GM13976 (cell line): ENCODE data around the gene PTPRM.

Experiments
- DNase-seq: peaks from one replicate; pipeline ENCODE4 v3.0.0; 2012; ENCODE audit warnings: low spot score
- in situ Hi-C: fragments of 300-500 bp; cut with MboI; formaldehyde crosslinking; loops from one replicate; pipeline ENCODE4 v1.12.0; 2022; ENCODE audit warnings: low sequenced_read_pairs, mixed read lengths, inconsistent platforms; ENCODE audit not compliant: unreplicated experiment
- TF ChIP-seq, protein P1 (sequence below): IDR thresholded peaks from 2 replicates; pipeline ENCODE4 v1.5.1; 2012; ENCODE audit warnings: borderline replicate concordance, mild to moderate bottlenecking; ENCODE audit not compliant: insufficient read depth; ENCODE audit errors: extremely low read depth, missing control alignments, control extremely low read depth

The PTPRM gene

DNA sequence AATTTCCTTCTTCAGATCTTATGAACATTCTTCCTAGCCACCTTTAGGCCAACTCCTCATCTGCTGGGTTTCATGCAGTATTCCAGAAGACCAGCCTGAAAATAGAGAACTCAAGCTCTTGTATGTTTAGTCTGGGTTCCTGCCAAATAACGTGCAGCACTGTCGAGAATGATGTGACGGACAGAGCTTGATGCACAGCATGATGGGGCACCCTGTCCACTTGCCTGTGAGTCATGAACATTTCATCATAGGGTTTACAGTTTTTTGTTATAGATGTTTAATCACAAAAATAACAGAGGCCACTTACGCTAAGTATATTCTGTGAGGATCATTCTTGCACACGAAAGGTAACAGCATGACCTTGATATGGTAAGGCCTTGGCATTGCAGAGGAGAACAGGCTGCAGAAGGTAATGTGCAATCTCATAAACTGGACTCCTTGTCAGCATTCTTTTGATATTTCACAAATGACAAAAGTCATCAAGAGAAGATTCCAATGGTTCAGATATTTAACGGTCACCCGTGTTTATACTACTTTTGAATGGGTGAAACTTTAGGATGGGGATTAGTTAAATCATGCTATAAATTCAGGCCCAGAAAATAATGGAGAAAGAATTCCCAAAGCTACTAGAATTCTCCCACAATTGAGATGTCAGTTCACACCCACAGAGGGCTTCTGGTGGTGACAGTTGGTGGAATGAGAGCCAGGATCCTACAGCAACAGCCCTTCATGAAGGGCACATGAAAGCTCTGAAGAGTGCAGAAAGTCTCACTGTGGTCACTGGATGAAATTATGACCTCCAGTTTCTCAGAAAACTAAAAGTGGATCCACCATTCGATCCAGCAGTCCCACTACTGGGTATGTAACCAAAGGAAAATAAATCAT lies 646.0 kb downstream of the PTPRM start:
- in situ Hi-C loops, result no loop called here
- DNase-seq, result no peak
- TF ChIP-seq, protein P1, sequence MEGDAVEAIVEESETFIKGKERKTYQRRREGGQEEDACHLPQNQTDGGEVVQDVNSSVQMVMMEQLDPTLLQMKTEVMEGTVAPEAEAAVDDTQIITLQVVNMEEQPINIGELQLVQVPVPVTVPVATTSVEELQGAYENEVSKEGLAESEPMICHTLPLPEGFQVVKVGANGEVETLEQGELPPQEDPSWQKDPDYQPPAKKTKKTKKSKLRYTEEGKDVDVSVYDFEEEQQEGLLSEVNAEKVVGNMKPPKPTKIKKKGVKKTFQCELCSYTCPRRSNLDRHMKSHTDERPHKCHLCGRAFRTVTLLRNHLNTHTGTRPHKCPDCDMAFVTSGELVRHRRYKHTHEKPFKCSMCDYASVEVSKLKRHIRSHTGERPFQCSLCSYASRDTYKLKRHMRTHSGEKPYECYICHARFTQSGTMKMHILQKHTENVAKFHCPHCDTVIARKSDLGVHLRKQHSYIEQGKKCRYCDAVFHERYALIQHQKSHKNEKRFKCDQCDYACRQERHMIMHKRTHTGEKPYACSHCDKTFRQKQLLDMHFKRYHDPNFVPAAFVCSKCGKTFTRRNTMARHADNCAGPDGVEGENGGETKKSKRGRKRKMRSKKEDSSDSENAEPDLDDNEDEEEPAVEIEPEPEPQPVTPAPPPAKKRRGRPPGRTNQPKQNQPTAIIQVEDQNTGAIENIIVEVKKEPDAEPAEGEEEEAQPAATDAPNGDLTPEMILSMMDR, result no peak

DNA sequence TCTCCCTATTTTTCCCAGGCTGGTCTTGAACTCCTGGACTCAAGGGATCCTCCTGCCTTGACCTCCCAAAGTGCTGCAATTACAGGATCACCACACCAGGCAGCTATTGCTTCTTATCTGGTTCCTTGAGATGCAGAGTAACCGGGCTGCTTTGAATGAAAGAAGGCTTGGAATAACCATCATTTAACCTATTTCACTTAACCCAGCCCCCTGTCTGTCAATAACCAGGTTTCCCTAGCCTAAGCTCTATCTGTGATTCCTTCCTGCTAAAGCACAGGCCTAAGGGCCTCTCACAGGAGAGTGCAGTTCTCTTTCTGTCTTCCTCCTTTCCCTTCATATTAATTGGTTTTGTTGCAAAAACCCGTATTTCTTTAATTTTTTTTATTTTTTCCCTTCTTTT lies 648.6 kb downstream of the PTPRM start:
- no peak for DNase-seq
- in situ Hi-C loops, result no loop called here
- TF ChIP-seq, protein P1, result no peak

DNA sequence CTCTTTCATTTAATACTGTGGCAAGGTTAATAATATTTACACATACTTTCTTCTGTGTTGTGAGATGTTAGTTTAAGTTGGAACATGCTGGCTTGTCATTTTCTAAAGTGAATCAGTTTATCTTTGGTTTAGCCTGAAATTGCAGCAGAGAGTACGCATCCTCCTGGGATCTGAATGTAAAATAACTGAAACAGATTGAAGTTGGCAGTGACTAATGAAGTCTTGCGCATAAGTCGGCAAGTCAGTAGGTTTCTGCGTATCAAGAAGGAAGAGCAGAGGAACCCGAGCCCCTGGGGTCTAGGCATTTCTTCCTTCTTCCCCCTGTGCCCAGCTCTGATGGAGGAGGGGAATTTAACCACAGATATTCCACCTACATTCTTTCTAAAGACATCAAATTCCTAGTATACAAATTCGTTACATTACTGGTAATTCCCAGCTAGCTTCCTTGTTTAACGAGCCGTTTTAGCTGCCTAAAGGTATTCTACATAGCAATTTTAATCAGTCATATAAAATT lies 650.0 kb downstream of the PTPRM start:
- TF ChIP-seq, protein P1, result no peak
- in situ Hi-C loops, result no loop called here
- no peak for DNase-seq

DNA sequence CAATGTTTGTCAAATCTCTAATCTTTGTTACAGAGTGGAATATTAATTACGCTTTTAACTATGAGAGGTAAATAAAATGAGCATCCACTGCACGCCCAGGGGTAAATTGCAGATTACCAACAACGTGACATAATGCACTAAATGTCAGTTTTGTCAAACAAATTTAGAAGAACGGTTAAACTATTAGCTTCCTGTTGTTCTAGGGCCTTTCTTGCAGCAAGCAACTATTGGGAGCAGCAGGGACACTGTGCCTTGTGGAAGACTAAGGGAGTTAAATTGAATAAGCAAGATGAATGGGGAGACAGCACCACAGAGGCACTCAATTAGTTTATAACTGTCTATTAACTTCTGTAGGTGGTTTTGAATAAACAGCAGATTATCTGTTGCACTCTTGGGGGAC lies 651.1 kb downstream of the PTPRM start:
- TF ChIP-seq, protein P1, result no peak
- DNase-seq, result no peak
- in situ Hi-C loops, result no loop called here

DNA sequence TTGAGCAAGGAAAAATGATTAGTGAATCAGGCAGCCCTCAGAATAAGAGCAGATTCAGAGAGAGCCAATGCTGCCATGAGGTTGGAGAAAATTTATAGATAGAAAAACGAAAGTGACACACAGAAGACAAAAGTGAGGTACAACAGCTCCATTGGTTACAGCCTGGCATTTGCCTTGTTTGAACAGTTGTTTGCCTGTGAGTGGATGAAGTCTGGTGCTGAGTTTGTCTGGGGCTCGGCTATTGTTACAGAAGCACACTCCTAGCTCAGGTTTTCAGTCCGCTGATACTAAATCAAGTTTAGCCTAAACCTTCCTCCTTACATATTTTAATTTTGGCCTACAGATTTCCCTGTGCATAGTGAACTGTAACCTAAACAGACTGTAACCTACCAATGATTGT lies 654.3 kb downstream of the PTPRM start:
- TF ChIP-seq, protein P1, result no peak
- DNase-seq, result no peak
- in situ Hi-C loops, result no loop called here

DNA sequence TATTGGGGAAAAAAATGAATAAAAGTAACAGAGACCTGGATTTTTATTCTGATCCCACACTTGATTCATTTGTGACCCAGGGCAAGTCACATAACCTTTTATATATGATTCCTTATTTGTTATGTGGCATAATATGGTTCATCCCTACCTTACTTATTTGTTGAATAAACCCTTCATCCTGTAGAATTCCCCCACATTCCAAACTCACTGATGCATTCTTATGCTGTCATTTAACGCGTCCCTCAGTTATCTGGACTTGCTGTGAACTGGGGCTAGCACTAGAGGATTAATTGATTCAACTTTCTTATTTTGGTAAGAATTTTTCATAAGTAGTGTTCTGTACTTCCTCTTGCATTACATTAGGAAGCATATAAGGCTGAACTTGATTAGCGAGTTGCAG lies 657.5 kb downstream of the PTPRM start:
- TF ChIP-seq, protein P1, result no peak
- DNase-seq, result no peak
- in situ Hi-C loops, result no loop called here
